PC-3 (cell line): ENCODE results near the gene LHFPL6. TPM values are rescaled to one million over a fixed set of nuclear protein-coding genes. Genes with fewer than 3 reads are reported as not detected.

Source experiments
- ATAC-seq: fragments of 200-7000 bp; cut with Tn5 transposase; 2 replicates; pipeline ENCODE4 v1.9.1; 2020; ENCODE audit warnings: mild to moderate bottlenecking, moderate library complexity
- BruUV-seq: library from RNA; stranded (reverse); fragments of 400-500 nt; replicated peaks from 2 replicates; lab custom pipeline; 2021; lab: Mats Ljungman, UMichigan
- CTCF ChIA-PET: fragments of 300-600 bp; sonication (Branson Sonifier 250); formaldehyde crosslinking; loops from one replicate; lab custom pipeline; 2022; ENCODE audit warnings: antibody characterized with exemption; lab: Charles Lee
- POLR2A ChIA-PET: fragments of 300-600 bp; sonication (Branson Sonifier 250); formaldehyde crosslinking; loops from one replicate; lab custom pipeline; 2022; ENCODE audit warnings: antibody characterized with exemption; ENCODE audit not compliant: unreplicated experiment; lab: Charles Lee
- DNase-seq: peaks from one replicate; pipeline ENCODE4 v3.0.0-alpha.2; 2015
- H2AFZ ChIP-seq: fragments of 300-600 bp; sonication (generic); 2 replicates; pipeline ENCODE4 v1.6.0; 2016; ENCODE audit warnings: antibody characterized with exemption, low read length
- H3F3A ChIP-seq: fragments of 300-600 bp; sonication (generic); one replicate; pipeline ENCODE4 v1.6.0; 2017; ENCODE audit warnings: antibody characterized with exemption, low read length, control low read depth, mild to moderate bottlenecking; ENCODE audit not compliant: unreplicated experiment
- H3K27ac ChIP-seq: fragments of 300-600 bp; sonication (generic); 2 replicates; pipeline ENCODE4 v1.5.1; 2016; ENCODE audit warnings: mild to moderate bottlenecking, low read length
- H3K27me3 ChIP-seq: fragments of 300-600 bp; sonication (generic); 2 replicates; pipeline ENCODE4 v1.6.1; 2016; ENCODE audit warnings: low read length, mixed read lengths
- H3K36me3 ChIP-seq: fragments of 300-600 bp; sonication (generic); 2 replicates; pipeline ENCODE4 v1.6.1; 2016; ENCODE audit warnings: low read depth, mixed run types, low read length, mixed read lengths
- H3K4me1 ChIP-seq: fragments of 300-600 bp; sonication (generic); 2 replicates; pipeline ENCODE4 v1.5.1; 2016; ENCODE audit warnings: low read length; ENCODE audit not compliant: insufficient read depth
- H3K4me2 ChIP-seq: fragments of 300-600 bp; sonication (generic); 2 replicates; pipeline ENCODE4 v1.6.0; 2016; ENCODE audit warnings: low read length
- H3K4me3 ChIP-seq: fragments of 300-600 bp; sonication (generic); 2 replicates; pipeline ENCODE4 v1.5.1; 2016; ENCODE audit warnings: mild to moderate bottlenecking, low read length, mixed read lengths
- H3K79me2 ChIP-seq: fragments of 300-600 bp; sonication (generic); 2 replicates; pipeline ENCODE4 v1.6.1; 2017; ENCODE audit warnings: low read length, mixed read lengths
- H3K9ac ChIP-seq: fragments of 300-600 bp; sonication (generic); 2 replicates; pipeline ENCODE4 v1.6.0; 2016; ENCODE audit warnings: mild to moderate bottlenecking, low read length
- H3K9me2 ChIP-seq: fragments of 300-600 bp; sonication (generic); replicated peaks from 2 replicates; pipeline ENCODE4 v1.6.1; 2016; ENCODE audit warnings: mixed run types, low read length, mixed read lengths
- H3K9me3 ChIP-seq: fragments of 300-600 bp; sonication (generic); 2 replicates; pipeline ENCODE4 v1.6.1; 2016; ENCODE audit warnings: low read length, mixed read lengths
- H4K20me1 ChIP-seq: fragments of 300-600 bp; sonication (generic); 2 replicates; pipeline ENCODE4 v1.6.1; 2016; ENCODE audit warnings: low read length, mixed read lengths
- EZH2 ChIP-seq: fragments of 300-600 bp; sonication (generic); IDR thresholded peaks from one replicate; pipeline ENCODE4 v1.6.1; 2017; ENCODE audit warnings: antibody characterized with exemption, mild to moderate bottlenecking, low read length; ENCODE audit not compliant: unreplicated experiment
- EZH2phosphoT487 ChIP-seq: fragments of 300-600 bp; sonication (generic); IDR thresholded peaks from 2 replicates; pipeline ENCODE4 v1.6.1; 2018; ENCODE audit warnings: mild to moderate bottlenecking, antibody characterized with exemption, low read length, borderline replicate concordance
- intact Hi-C: fragments of 100-400 bp; cut with micrococcal nuclease; formaldehyde crosslinking; loops from 2 replicates; pipeline ENCODE4 v1.9.0; 2023
- total RNA-seq: library from RNA; depleted of rRNA; stranded (reverse); fragments of >200 nt; gene quantifications from 2 replicates; pipeline ENCODE4 v1.2.3, GENCODE V29; 2014
- TF ChIP-seq, protein P1 (sequence below): fragments of 300-600 bp; sonication (generic); conservative IDR thresholded peaks from 2 replicates; pipeline ENCODE4 v1.5.1; 2017; ENCODE audit warnings: antibody characterized with exemption, low read depth, mild to moderate bottlenecking, low read length

LHFPL6 gene
- total RNA-seq, 1 experiment from 2014 or later = 7.8 TPM

DNA sequence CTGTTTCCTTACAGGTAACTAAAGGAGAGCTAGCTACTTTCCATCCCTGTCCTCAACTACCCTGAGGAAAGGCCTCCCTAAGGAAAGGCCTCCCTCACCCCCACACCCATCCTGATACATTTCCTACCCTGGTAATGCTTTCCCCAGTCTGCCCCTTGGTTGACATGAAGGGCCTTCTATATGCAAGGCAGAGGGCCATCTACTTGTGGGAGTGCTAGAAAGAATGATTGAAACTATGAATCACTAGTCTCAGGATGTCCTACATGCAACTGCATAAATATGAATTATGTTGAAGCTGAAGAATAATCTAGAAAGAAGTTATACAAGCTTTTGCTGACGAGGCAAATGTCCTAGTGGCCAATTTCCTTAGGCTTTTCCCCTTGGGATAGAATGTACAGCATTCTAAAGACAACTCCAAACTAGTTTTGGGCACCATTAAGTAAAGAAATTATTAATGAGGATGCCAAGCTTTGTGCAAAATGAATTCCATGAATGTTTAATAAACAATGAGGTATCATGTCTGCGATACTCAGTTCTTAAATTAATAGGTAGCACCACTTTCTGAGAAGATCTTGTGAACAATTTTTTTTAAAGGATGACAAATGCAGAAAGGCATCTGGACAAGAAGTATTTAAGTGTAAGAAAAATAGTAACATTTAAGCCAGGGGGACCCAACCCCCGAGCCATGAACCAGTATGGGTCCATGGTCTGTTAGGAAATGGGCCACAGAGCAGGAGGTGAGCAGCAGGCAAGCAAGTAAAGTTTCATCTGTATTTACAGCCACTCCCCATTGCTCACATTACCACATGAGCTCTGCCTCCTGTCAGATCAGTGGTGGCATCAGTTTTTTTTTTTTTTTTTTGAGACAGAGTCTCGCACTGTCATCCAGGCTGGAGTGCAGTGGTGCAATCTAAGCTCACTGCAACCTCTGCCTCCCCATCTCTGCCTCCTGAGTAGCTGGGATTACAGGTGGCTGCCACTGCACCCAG, 223.0 kb downstream of the LHFPL6 start:
- ATAC-seq = no peak

DNA sequence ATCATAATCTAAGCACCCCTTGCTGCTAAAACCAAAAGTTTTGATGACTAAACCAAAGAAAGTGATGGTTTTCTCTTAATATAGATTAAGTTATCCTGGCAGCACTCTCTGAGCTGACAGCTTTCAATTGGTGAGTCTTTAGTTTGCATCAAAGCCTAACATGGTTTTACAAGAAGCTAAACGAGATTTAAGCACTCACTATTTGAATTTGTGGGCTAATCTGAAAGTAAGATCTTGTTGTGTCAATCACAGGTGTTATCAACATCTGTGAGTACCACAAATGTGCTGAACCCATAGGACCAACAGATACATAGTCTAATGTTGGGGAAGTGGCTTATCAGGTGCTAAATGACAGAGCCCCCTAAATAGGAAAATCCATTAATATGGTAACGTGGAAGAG, 223.9 kb downstream of the LHFPL6 start:
- Histone ChIP-seq H3K36me3 (no peaks in the 10 kb centered on the region), H3K4me3 (no peak overlapping the region), H3K9ac (no peak overlapping the region), H2AFZ (no peak overlapping the region), H3K9me2 (no peaks in the 10 kb centered on the region), H3K9me3 (no peaks in the 10 kb centered on the region), H4K20me1 (no peaks in the 10 kb centered on the region), H3K4me1 (no peaks in the 10 kb centered on the region), H3K27me3 (no peaks in the 10 kb centered on the region), H3K27ac (no peak overlapping the region), H3K4me2 (no peak overlapping the region), H3F3A (no peaks in the 10 kb centered on the region), H3K79me2 (no peaks in the 10 kb centered on the region)
- ChIA-PET CTCF (no interaction called here), POLR2A (no interaction called here)
- intact Hi-C loops = no loop called here
- ATAC-seq (no peak), DNase-seq (no peak)
- no TSS peak for BruUV-seq
- TF ChIP-seq, protein P1, sequence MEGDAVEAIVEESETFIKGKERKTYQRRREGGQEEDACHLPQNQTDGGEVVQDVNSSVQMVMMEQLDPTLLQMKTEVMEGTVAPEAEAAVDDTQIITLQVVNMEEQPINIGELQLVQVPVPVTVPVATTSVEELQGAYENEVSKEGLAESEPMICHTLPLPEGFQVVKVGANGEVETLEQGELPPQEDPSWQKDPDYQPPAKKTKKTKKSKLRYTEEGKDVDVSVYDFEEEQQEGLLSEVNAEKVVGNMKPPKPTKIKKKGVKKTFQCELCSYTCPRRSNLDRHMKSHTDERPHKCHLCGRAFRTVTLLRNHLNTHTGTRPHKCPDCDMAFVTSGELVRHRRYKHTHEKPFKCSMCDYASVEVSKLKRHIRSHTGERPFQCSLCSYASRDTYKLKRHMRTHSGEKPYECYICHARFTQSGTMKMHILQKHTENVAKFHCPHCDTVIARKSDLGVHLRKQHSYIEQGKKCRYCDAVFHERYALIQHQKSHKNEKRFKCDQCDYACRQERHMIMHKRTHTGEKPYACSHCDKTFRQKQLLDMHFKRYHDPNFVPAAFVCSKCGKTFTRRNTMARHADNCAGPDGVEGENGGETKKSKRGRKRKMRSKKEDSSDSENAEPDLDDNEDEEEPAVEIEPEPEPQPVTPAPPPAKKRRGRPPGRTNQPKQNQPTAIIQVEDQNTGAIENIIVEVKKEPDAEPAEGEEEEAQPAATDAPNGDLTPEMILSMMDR = no peak
- no peak for TF ChIP-seq EZH2phosphoT487
- TF ChIP-seq EZH2 = no peak

More for the DNA sequence above, 223.0 kb downstream of the LHFPL6 start:
- ChIA-PET CTCF (no interaction called here), POLR2A (no interaction called here)
- Histone ChIP-seq H3K79me2 (no peaks in the 10 kb centered on the region), H3K4me1 (no peaks in the 10 kb centered on the region), H3K9me3 (no peaks in the 10 kb centered on the region), H2AFZ (no peak overlapping the region), H3K27me3 (no peaks in the 10 kb centered on the region), H3K9ac (no peak overlapping the region), H3F3A (no peaks in the 10 kb centered on the region), H3K4me3 (no peak overlapping the region), H3K36me3 (no peaks in the 10 kb centered on the region), H3K9me2 (no peaks in the 10 kb centered on the region), H3K4me2 (no peak overlapping the region), H3K27ac (no peak overlapping the region), H4K20me1 (no peaks in the 10 kb centered on the region)
- no peak for TF ChIP-seq EZH2phosphoT487
- no peak for TF ChIP-seq EZH2
- TF ChIP-seq, protein P1 = no peak
- no TSS peak for BruUV-seq
- intact Hi-C loops = no loop called here
- no peak for DNase-seq

DNA sequence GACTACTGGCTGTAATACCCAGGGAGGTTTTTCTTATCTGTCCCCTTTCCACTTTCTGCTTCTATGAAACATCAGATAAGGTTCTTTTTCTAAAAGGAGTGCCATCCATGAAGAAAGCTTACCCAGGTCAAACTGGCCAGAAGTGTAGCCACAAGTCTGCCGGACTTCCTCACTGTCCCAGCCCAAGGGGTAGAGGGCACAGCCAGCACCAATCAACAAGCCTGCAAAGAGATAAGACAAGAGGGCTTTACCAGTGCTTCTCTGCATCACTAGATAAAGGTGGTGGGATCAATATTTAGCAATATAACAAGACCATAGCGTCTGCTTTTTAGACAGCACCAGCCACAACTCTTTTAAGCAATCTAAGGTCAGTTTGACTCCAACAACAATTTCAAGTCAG, 224.7 kb downstream of the LHFPL6 start:
- no peak overlapping the region for H3K4me3 ChIP-seq
- no peaks in the 10 kb centered on the region for H3F3A ChIP-seq
- no peak overlapping the region for H3K27ac ChIP-seq
- ChIA-PET POLR2A (no interaction called here), CTCF (no interaction called here)
- no peak overlapping the region for H2AFZ ChIP-seq
- no peaks in the 10 kb centered on the region for H4K20me1 ChIP-seq
- TF ChIP-seq, protein P1 = no peak
- TF ChIP-seq EZH2 (no peak), EZH2phosphoT487 (no peak)
- ATAC-seq (no peak), DNase-seq (no peak)
- H3K9me3 ChIP-seq = no peaks in the 10 kb centered on the region
- H3K9me2 ChIP-seq = no peaks in the 10 kb centered on the region
- intact Hi-C loops = no loop called here
- H3K4me1 ChIP-seq = no peaks in the 10 kb centered on the region
- H3K9ac ChIP-seq = no peak overlapping the region
- no peaks in the 10 kb centered on the region for H3K27me3 ChIP-seq
- H3K4me2 ChIP-seq = no peak overlapping the region
- H3K79me2 ChIP-seq = no peaks in the 10 kb centered on the region
- H3K36me3 ChIP-seq = no peaks in the 10 kb centered on the region
- BruUV-seq = no TSS peak
